ENCODE data around the gene RRP1B.

DNA sequence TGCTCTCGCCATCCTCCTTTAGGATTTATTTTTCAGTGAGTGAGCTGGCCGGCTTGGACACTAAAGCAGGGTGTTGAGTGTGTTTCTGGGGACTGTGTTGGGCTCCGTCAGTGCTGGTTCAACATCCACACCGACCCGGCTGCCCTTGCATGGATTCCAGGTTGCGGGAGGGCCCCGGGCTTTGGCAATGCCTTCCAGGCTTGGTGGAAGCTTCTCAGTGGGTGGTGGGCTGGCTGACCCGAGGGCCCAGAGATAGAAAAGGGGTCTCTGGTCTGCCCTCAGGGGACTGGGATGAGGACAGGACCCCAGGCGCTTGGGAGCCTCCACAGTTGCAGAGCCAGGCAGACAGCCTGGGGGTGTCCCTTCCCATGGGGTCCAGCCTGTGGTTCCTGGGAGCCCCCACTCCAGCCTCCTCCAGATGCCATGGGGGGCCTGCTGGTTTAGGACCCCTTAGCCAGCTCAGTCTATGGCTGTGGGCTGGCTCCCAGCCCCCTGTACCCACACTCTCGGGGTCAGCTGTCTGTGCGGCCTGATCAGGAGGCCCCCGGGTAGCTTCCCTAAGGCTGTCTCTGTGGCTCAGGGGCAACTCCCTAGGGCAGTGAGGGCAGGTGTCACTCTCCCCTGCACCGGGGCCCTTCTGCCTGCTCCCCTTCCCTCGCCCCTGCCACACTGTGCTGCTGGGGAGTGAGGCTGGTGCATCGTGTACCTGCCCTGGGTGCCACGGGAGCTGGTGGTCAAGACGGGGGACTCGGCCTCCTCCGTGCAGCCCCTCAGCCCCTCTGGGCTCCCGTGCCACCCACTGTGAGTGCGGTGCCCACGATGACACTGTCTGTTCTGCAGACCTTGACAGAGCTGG is 76.1 kb downstream of the RRP1B start:
- no peak for TF ChIP-seq POLR2A (IDR thresholded peaks at IDR 0.05)
- TF ChIP-seq, protein P1, sequence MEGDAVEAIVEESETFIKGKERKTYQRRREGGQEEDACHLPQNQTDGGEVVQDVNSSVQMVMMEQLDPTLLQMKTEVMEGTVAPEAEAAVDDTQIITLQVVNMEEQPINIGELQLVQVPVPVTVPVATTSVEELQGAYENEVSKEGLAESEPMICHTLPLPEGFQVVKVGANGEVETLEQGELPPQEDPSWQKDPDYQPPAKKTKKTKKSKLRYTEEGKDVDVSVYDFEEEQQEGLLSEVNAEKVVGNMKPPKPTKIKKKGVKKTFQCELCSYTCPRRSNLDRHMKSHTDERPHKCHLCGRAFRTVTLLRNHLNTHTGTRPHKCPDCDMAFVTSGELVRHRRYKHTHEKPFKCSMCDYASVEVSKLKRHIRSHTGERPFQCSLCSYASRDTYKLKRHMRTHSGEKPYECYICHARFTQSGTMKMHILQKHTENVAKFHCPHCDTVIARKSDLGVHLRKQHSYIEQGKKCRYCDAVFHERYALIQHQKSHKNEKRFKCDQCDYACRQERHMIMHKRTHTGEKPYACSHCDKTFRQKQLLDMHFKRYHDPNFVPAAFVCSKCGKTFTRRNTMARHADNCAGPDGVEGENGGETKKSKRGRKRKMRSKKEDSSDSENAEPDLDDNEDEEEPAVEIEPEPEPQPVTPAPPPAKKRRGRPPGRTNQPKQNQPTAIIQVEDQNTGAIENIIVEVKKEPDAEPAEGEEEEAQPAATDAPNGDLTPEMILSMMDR (IDR thresholded peaks at IDR 0.05): no peak
